Measurements from ENCODE around the gene SLC16A13. TPM values are rescaled to one million over a fixed set of nuclear protein-coding genes. Genes with fewer than 3 reads are reported as not detected.

Gene SLC16A13
- total and polyA plus RNA-seq, 2 experiments from 2014 or later: 1.1 TPM; not detected in 1

GRCh38 chr17:6997171-6997570 lies 38.6 kb upstream of the SLC16A13 start:
- Histone ChIP-seq H3F3A (ENCODE audit: insufficient read depth) (no peaks in the 10 kb centered on the region), H3K9me2 (ENCODE audit: insufficient read depth) (no peaks in the 10 kb centered on the region), H3K79me2 (ENCODE audit: insufficient read depth) (peaks cover 4% of the 10 kb centered on the region; the same call in 1 of the 2 replicates), H3K9me3 (ENCODE audit: low read depth) (no peaks in the 10 kb centered on the region), H3K27ac (no peak overlapping the region), H3K4me3 (no peak overlapping the region), H3K9ac (no peak overlapping the region), H3K36me3 (ENCODE audit: low read depth) (peaks cover 11% of the 10 kb centered on the region), H2AFZ (no peak overlapping the region), H4K20me1 (ENCODE audit: insufficient read depth) (no peaks in the 10 kb centered on the region), H3K4me1 (ENCODE audit: insufficient read depth) (no peaks in the 10 kb centered on the region), H3K4me2 (ENCODE audit: unreplicated experiment) (no peak overlapping the region), H3K27me3 (replicated peaks; ENCODE audit: insufficient read depth) (no peaks in the 10 kb centered on the region)
- TF ChIP-seq EZH2 (IDR thresholded peaks at IDR 0.05; ENCODE audit: insufficient read depth, poor library complexity, severe bottlenecking): no peak
- no peak for TF ChIP-seq EZH2phosphoT487 (IDR thresholded peaks at IDR 0.05; ENCODE audit: insufficient read depth, low read depth)
- DNase-seq: no peak
- in situ Hi-C loops (cut with MboI): no loop called here
- WGBS, 2 experiments (ENCODE audit: low coverage in 1 of 2, low lambda C conversion rate in 2 of 2, missing lambda C conversion rate in 2 of 2): 88 to 90% methylated on average over 8 of the region's 8 CpGs

GRCh38 chr17:6998855-6999508 lies 36.8 kb upstream of the SLC16A13 start:
- TF ChIP-seq EZH2phosphoT487 (IDR thresholded peaks at IDR 0.05; ENCODE audit: insufficient read depth, low read depth) (no peak), EZH2 (IDR thresholded peaks at IDR 0.05; ENCODE audit: insufficient read depth, poor library complexity, severe bottlenecking) (no peak)
- no peak overlapping the region for H2AFZ ChIP-seq
- no peak overlapping the region for H3K4me3 ChIP-seq
- peaks cover 15% of the 10 kb centered on the region for H3K36me3 ChIP-seq (ENCODE audit: low read depth)
- no peaks in the 10 kb centered on the region for H4K20me1 ChIP-seq (ENCODE audit: insufficient read depth)
- H3K27ac ChIP-seq: no peak overlapping the region
- 74 to 80% methylated on average over 11 of the region's 11 CpGs for WGBS, 2 experiments (ENCODE audit: low coverage in 1 of 2, low lambda C conversion rate in 2 of 2, missing lambda C conversion rate in 2 of 2)
- no peaks in the 10 kb centered on the region for H3F3A ChIP-seq (ENCODE audit: insufficient read depth)
- in situ Hi-C loops (cut with MboI): no loop called here
- H3K4me2 ChIP-seq (ENCODE audit: unreplicated experiment): no peak overlapping the region
- no peak overlapping the region for H3K9ac ChIP-seq
- H3K79me2 ChIP-seq (ENCODE audit: insufficient read depth): peaks cover 20% of the 10 kb centered on the region
- H3K9me2 ChIP-seq (ENCODE audit: insufficient read depth): no peaks in the 10 kb centered on the region
- no peaks in the 10 kb centered on the region for H3K27me3 ChIP-seq (replicated peaks; ENCODE audit: insufficient read depth)
- H3K9me3 ChIP-seq (ENCODE audit: low read depth): no peaks in the 10 kb centered on the region
- H3K4me1 ChIP-seq (ENCODE audit: insufficient read depth): no peaks in the 10 kb centered on the region
- no peak for DNase-seq

- Histone ChIP-seq H3K36me3 (ENCODE audit: low read depth) (peaks cover 15% of the 10 kb centered on the region), H3K4me2 (ENCODE audit: unreplicated experiment) (no peak overlapping the region), H3K27me3 (replicated peaks; ENCODE audit: insufficient read depth) (no peaks in the 10 kb centered on the region), H3K27ac (no peak overlapping the region), H3F3A (ENCODE audit: insufficient read depth) (no peaks in the 10 kb centered on the region), H2AFZ (no peak overlapping the region), H3K9me2 (ENCODE audit: insufficient read depth) (no peaks in the 10 kb centered on the region), H3K4me1 (ENCODE audit: insufficient read depth) (no peaks in the 10 kb centered on the region), H3K79me2 (ENCODE audit: insufficient read depth) (peaks cover 31% of the 10 kb centered on the region), H3K4me3 (no peak overlapping the region), H4K20me1 (ENCODE audit: insufficient read depth) (no peaks in the 10 kb centered on the region), H3K9ac (no peak overlapping the region), H3K9me3 (ENCODE audit: low read depth) (no peaks in the 10 kb centered on the region)
- DNase-seq: peak; percentile 32
- WGBS, 2 experiments (ENCODE audit: low coverage in 1 of 2, low lambda C conversion rate in 2 of 2, missing lambda C conversion rate in 2 of 2): 70 to 76% methylated on average over 10 of the region's 10 CpGs
- TF ChIP-seq EZH2phosphoT487 (IDR thresholded peaks at IDR 0.05; ENCODE audit: insufficient read depth, low read depth): no peak
- TF ChIP-seq EZH2 (IDR thresholded peaks at IDR 0.05; ENCODE audit: insufficient read depth, poor library complexity, severe bottlenecking): no peak
- in situ Hi-C loops (cut with MboI): loop anchor here (10.0 kb wide), 1 partner anchor 337 kb away; no protein-coding TSS in a partner anchor
These were observed 34.4 kb upstream of the SLC16A13 start for GRCh38 chr17:7001318-7001961.

DNA sequence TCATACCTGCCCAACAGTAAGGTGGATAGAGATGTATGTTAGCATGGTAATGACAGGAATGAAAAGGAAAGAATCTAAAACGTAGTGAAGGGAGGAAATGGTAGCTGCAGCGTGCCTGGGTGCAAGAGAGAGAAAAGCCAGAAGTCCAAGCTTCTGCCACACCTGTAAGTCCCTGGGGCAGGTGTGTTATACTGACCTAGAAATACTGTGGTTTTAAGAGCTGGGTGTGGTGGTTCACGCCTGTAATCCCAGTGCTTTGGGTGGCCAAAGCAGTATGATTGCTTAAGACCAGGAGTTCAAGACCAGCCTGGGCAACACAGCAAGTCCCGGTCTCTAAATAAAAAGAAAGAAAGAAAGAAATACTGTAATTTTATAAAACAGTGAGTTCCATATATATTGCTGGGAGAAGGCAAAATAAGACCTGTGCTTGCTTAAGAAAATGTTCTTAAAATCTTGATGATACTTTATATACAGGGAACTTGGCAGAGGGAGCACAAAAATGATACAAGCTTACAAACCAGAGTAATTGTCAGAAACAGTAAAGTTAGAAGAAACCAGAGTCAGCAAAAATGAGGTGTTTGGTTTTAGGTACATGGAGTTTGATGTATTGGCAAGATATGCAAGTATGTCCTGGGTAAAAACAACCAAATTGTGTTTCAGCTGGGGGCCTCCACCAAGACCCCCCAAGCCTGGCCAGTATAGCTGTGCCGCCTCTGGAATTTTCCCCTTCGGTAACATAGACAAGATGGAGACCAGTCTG lies 33.3 kb upstream of the SLC16A13 start:
- no peaks in the 10 kb centered on the region for H3K9me3 ChIP-seq (ENCODE audit: low read depth)
- no peaks in the 10 kb centered on the region for H3K27me3 ChIP-seq (replicated peaks; ENCODE audit: insufficient read depth)
- H4K20me1 ChIP-seq (ENCODE audit: insufficient read depth): no peaks in the 10 kb centered on the region
- H2AFZ ChIP-seq: no peak overlapping the region
- H3K27ac ChIP-seq: no peak overlapping the region
- TF ChIP-seq EZH2phosphoT487 (IDR thresholded peaks at IDR 0.05; ENCODE audit: insufficient read depth, low read depth): no peak
- no peak for TF ChIP-seq EZH2 (IDR thresholded peaks at IDR 0.05; ENCODE audit: insufficient read depth, poor library complexity, severe bottlenecking)
- peaks cover 15% of the 10 kb centered on the region for H3K36me3 ChIP-seq (ENCODE audit: low read depth)
- H3K79me2 ChIP-seq (ENCODE audit: insufficient read depth): peaks cover 42% of the 10 kb centered on the region
- no peak overlapping the region for H3K9ac ChIP-seq
- 88% methylated on average over 6 of the region's 6 CpGs for WGBS, 2 experiments (ENCODE audit: low coverage in 1 of 2, low lambda C conversion rate in 2 of 2, missing lambda C conversion rate in 2 of 2)
- H3K4me3 ChIP-seq: no peak overlapping the region
- H3K9me2 ChIP-seq (ENCODE audit: insufficient read depth): no peaks in the 10 kb centered on the region
- DNase-seq: no peak
- H3F3A ChIP-seq (ENCODE audit: insufficient read depth): no peaks in the 10 kb centered on the region
- no peak overlapping the region for H3K4me2 ChIP-seq (ENCODE audit: unreplicated experiment)
- in situ Hi-C loops (cut with MboI): loop anchor here (10.0 kb wide), 1 partner anchor 338 kb away; no protein-coding TSS in a partner anchor
- H3K4me1 ChIP-seq (ENCODE audit: insufficient read depth): no peaks in the 10 kb centered on the region
